ENCODE results near the gene GLRA3. TPM values are rescaled to one million over a fixed set of nuclear protein-coding genes. Genes with fewer than 3 reads are reported as not detected.

Gene GLRA3
- total and polyA plus RNA-seq, 10 of the 15 experiments (the other 5 are each of a cell fraction or from before 2014, with no cell fraction given) = not detected

DNA sequence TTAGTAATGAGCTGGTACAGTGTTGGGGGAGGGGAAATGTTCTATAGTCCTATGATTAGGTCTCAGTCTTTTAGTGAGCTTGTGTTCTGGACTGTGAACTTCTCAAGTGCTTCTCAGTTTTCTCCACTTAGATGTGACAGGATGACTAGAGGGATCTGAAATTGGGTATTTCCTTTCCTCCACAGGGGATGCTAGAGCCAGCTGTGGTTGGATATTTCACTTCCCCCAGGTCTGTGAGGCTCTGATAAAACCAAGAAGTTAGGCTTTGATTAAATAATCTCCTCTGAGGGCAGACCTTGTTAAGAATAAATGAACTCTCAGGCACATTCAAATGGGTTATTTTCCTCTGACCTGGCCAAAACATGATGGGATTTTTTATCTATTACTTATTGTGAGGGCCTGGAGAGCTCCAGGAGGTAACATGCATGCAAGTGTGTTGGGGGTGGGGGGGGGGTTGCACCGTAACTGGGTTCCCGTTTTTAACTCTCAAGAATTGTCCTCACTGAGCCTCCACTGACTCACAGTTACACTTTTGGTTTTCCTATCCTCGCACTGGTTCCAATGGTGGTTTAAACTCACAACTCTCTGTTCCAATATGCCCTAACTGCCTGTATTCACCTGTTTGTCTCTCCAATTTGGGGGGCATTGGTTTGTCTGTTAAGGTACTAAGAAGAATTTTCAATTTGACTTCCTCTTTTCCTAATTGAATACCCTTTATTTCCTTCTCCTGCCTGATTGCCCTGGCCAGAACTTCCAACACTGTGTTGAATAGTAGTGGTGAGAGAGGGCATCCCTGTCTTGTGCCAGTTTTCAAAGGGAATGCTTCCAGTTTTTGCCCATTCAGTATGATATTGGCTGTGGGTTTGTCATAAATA, 28.1 kb upstream of the GLRA3 start (continued):
- TF ChIP-seq, protein P1, sequence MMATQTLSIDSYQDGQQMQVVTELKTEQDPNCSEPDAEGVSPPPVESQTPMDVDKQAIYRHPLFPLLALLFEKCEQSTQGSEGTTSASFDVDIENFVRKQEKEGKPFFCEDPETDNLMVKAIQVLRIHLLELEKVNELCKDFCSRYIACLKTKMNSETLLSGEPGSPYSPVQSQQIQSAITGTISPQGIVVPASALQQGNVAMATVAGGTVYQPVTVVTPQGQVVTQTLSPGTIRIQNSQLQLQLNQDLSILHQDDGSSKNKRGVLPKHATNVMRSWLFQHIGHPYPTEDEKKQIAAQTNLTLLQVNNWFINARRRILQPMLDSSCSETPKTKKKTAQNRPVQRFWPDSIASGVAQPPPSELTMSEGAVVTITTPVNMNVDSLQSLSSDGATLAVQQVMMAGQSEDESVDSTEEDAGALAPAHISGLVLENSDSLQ (IDR thresholded peaks at IDR 0.05) = no peak
- TF ChIP-seq, protein P2, sequence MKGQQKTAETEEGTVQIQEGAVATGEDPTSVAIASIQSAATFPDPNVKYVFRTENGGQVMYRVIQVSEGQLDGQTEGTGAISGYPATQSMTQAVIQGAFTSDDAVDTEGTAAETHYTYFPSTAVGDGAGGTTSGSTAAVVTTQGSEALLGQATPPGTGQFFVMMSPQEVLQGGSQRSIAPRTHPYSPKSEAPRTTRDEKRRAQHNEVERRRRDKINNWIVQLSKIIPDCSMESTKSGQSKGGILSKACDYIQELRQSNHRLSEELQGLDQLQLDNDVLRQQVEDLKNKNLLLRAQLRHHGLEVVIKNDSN (IDR thresholded peaks at IDR 0.05; ENCODE audit: borderline replicate concordance, extremely low read length, insufficient read depth, low read depth, low read length) = no peak
- TF ChIP-seq YY1 (IDR thresholded peaks at IDR 0.05; ENCODE audit: low read depth, low read length) = no peak
- TF ChIP-seq TCF7 (IDR thresholded peaks at IDR 0.05; ENCODE audit: borderline replicate concordance) = no peak
- no peak for TF ChIP-seq JUND (IDR thresholded peaks at IDR 0.05; ENCODE audit: low read depth, low read length)
- TF ChIP-seq, protein P3, sequence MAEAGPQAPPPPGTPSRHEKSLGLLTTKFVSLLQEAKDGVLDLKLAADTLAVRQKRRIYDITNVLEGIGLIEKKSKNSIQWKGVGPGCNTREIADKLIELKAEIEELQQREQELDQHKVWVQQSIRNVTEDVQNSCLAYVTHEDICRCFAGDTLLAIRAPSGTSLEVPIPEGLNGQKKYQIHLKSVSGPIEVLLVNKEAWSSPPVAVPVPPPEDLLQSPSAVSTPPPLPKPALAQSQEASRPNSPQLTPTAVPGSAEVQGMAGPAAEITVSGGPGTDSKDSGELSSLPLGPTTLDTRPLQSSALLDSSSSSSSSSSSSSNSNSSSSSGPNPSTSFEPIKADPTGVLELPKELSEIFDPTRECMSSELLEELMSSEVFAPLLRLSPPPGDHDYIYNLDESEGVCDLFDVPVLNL (IDR thresholded peaks at IDR 0.05; ENCODE audit: low read depth, low read length) = no peak
- no peak for TF ChIP-seq KAT2A (conservative IDR thresholded peaks at IDR 0.05; ENCODE audit: control insufficient read depth, low read depth, low read length)
- TF ChIP-seq, protein P4, sequence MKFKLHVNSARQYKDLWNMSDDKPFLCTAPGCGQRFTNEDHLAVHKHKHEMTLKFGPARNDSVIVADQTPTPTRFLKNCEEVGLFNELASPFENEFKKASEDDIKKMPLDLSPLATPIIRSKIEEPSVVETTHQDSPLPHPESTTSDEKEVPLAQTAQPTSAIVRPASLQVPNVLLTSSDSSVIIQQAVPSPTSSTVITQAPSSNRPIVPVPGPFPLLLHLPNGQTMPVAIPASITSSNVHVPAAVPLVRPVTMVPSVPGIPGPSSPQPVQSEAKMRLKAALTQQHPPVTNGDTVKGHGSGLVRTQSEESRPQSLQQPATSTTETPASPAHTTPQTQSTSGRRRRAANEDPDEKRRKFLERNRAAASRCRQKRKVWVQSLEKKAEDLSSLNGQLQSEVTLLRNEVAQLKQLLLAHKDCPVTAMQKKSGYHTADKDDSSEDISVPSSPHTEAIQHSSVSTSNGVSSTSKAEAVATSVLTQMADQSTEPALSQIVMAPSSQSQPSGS (IDR thresholded peaks at IDR 0.05; ENCODE audit: low read length) = no peak
